Spinal cord (tissue), 10 donors: ENCODE results near the gene NEGR1. TPM values are rescaled to one million over a fixed set of nuclear protein-coding genes. Genes with fewer than 3 reads are reported as not detected.

Experiments
- DNase-seq, 6 donors: peaks; one replicate each; pipeline versions ENCODE4 v3.0.0 to v3.0.0-alpha.2; 2013 to 2015; ENCODE audit warnings: low spot score in 6 of 6, low read depth in 4 of 6
- H3K27ac ChIP-seq: one replicate; pipeline ENCODE4 v1.5.1; 2013; ENCODE audit warnings: low read depth, low read length, control low read depth
- H3K27me3 ChIP-seq: one replicate; pipeline ENCODE4 v1.6.1; 2013; ENCODE audit warnings: low read length; ENCODE audit not compliant: control insufficient read depth, insufficient read depth
- H3K36me3 ChIP-seq: one replicate; pipeline ENCODE4 v1.6.1; 2013; ENCODE audit warnings: low read length; ENCODE audit not compliant: control insufficient read depth, insufficient read depth
- H3K4me1 ChIP-seq: one replicate; pipeline ENCODE4 v1.6.1; 2013; ENCODE audit warnings: low read length; ENCODE audit not compliant: control insufficient read depth, insufficient read depth
- H3K4me3 ChIP-seq: one replicate; pipeline ENCODE4 v1.5.1; 2013; ENCODE audit warnings: low read depth, low read length, control low read depth
- H3K9me3 ChIP-seq: one replicate; pipeline ENCODE4 v1.6.1; 2013; ENCODE audit warnings: low read length; ENCODE audit not compliant: control insufficient read depth, insufficient read depth
- WGBS: methylation state at CpG from one replicate; pipeline ENCODE4 v1.1.5; 2013; ENCODE audit warnings: missing lambda C conversion rate; ENCODE audit not compliant: insufficient coverage; 5-methylcytosine and 5-hydroxymethylcytosine counted together
- polyA plus RNA-seq, 2 donors: library from polyadenylated mRNA; unstranded; fragments of 120-200 nt; gene quantifications; one replicate each; pipeline ENCODE4 v1.2.1, GENCODE V29; 2013; ENCODE audit not compliant: insufficient read length in 2 of 2
- total RNA-seq, 2 donors: library from RNA; depleted of rRNA in 1 of 2; stranded (reverse); fragments of 120-200 nt in 1 of 2; fragments of >200 nt in 1 of 2; gene quantifications; one replicate each; pipeline versions ENCODE4 v1.2.3 to v1.2.4, GENCODE V29; 2013 to 2014
- donor health status: healthy.

Gene NEGR1
- total and polyA plus RNA-seq, 4 donors = 21.4 to 88.6 (median 72.8) TPM

- Histone ChIP-seq H3K4me1 (no peaks in the 10 kb centered on the region), H3K27me3 (no peaks in the 10 kb centered on the region), H3K36me3 (no peaks in the 10 kb centered on the region), H3K9me3 (no peaks in the 10 kb centered on the region), H3K27ac (no peak overlapping the region), H3K4me3 (no peak overlapping the region)
- no peak for DNase-seq
- no CpG with 5 or more reads among the region's 2 CpGs for WGBS
Observed at GRCh38 chr1:71836904-71837303, 445.4 kb downstream of the NEGR1 start.

- H3K36me3 ChIP-seq = no peaks in the 10 kb centered on the region
- no peak overlapping the region for H3K27ac ChIP-seq
- H3K27me3 ChIP-seq = no peaks in the 10 kb centered on the region
- no peaks in the 10 kb centered on the region for H3K4me1 ChIP-seq
- no peak overlapping the region for H3K4me3 ChIP-seq
- no peaks in the 10 kb centered on the region for H3K9me3 ChIP-seq
- DNase-seq = no peak
Observed at GRCh38 chr1:71835442-71835813, 446.9 kb downstream of the NEGR1 start.

DNA sequence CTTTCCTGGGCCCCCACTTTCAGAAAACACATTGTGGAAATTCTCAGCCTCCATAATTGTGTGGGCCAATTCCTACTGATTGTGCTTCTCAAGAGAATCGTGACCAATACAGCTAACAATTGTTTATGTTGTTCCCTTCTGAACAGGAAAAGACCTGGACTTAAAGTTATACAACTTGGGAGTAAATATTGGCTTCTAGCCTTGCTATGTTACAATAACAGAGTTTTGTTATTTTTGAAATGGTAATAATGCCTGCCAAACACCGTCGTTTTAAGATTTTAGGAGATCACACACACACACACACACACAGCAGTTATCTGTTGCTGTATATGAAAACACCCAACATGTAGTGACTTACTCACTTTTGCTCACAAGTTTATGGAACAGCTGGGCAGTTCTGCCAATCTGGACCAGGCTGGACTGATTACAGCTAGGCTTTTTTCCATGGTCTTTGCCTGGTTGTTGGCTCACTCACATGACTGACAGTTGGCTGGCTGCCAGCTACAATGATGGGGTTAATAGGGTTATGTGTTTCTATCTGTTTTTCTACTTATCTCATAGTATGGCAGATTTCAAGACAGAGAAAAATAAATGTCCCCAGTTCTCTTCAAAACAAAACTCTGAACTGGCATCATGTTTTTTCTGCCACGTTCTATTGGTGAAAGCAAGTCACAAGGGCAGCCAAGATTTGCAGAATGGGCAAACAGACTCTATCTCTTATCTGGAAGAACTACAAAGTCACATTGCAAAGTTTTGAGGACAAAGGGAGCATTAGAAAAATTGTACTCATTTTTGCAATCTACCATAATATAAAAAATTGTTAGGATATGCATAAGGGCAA lies 447.5 kb downstream of the NEGR1 start:
- H3K27me3 ChIP-seq = no peaks in the 10 kb centered on the region
- DNase-seq = peak in 1 of 6 donors; percentile 52
- H3K9me3 ChIP-seq = no peaks in the 10 kb centered on the region
- no peaks in the 10 kb centered on the region for H3K4me1 ChIP-seq
- 89% methylated on average over 1 of the region's 4 CpGs for WGBS
- no peak overlapping the region for H3K27ac ChIP-seq
- no peak overlapping the region for H3K4me3 ChIP-seq
- H3K36me3 ChIP-seq = no peaks in the 10 kb centered on the region

DNA sequence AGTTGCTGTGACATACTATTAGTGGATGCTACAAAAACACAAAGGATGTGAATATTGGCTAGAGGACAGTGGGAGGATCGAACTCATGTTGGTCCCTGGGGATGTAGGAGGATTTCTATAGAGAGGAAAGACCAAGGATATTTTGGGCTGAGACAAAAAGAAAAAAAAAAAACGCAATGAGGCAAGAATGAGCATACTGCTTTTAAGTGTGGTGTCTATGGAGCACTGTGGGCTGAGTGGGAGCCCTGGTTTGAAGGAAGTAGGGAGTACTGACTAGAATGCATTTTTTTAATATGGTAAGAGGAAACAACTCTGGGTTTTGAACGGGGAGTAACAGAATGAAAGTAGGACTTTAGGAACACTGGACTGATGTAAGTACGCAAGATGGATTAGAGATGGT lies 450.7 kb downstream of the NEGR1 start:
- no peaks in the 10 kb centered on the region for H3K9me3 ChIP-seq
- no peaks in the 10 kb centered on the region for H3K27me3 ChIP-seq
- H3K4me1 ChIP-seq = peaks cover 3% of the 10 kb centered on the region
- H3K4me3 ChIP-seq = no peak overlapping the region
- no peak overlapping the region for H3K27ac ChIP-seq
- no peaks in the 10 kb centered on the region for H3K36me3 ChIP-seq
- 95% methylated on average over 4 of the region's 4 CpGs for WGBS
- DNase-seq = no peak

DNA sequence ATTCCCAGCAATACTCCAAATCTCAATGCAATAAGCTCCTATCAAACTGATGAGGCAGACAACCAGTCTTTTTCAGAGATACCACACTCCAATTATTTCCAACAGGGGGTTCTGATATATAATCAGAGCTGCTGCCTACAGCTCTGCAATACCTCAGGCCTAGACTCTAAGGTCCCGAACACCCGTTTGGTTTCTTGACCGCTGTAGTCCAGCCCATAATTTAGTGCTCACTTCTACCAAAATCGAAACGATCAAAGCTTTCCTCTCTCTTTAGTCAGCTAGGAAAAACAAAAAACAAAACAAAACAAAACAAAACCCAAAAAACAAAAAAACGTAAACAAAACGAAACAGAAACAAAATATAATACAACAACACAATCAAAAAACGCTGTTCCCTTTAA lies 453.0 kb downstream of the NEGR1 start:
- Histone ChIP-seq H3K27me3 (no peaks in the 10 kb centered on the region), H3K36me3 (no peaks in the 10 kb centered on the region), H3K9me3 (no peaks in the 10 kb centered on the region), H3K4me1 (peaks cover 3% of the 10 kb centered on the region), H3K27ac (no peak overlapping the region), H3K4me3 (no peak overlapping the region)
- DNase-seq = peak in 2 of 6 donors; percentile 17 to 23
- 65% methylated on average over 7 of the region's 8 CpGs for WGBS

GRCh38 chr1:71828431-71829012 lies 453.8 kb downstream of the NEGR1 start:
- Histone ChIP-seq H3K4me3 (no peak overlapping the region), H3K27ac (no peak overlapping the region), H3K36me3 (no peaks in the 10 kb centered on the region), H3K4me1 (peaks cover 3% of the 10 kb centered on the region), H3K27me3 (no peaks in the 10 kb centered on the region), H3K9me3 (no peaks in the 10 kb centered on the region)
- peak in 5 of 6 donors; percentile 7 to 51 (median 29) for DNase-seq
- WGBS = no CpG with 5 or more reads among the region's 3 CpGs

DNA sequence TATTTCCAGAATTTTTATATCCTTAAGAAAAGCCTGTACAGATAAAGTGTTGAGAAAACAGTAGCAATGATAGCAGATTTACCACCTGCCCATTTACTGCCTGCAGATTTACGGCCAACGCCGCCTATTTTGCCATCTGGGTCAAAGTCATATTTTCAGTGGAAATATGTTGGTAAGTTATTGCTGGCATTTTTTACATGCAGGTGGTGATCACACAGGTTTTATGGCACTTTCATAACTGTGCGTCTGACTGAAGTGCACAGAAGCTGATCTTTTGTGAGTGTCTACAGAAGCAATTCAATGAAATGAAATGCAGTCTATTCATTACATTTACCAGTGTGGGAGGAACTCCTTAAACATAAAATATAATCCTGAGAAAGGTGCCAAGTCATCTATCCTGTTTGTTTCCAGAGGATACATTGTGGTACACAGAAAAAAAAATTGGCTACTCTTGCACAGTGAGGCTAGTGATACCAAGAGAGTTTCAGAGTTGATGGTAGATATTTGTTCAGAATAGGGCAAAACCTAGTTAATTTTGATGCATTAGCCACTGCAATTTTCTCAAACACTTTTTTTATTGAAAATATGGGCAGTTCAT lies 458.5 kb downstream of the NEGR1 start:
- Histone ChIP-seq H3K27me3 (no peaks in the 10 kb centered on the region), H3K4me1 (peaks cover 2% of the 10 kb centered on the region), H3K27ac (no peak overlapping the region), H3K9me3 (no peaks in the 10 kb centered on the region), H3K36me3 (no peaks in the 10 kb centered on the region), H3K4me3 (no peak overlapping the region)
- 89% methylated on average over 3 of the region's 4 CpGs for WGBS
- peak in 1 of 6 donors; percentile 63 for DNase-seq

DNA sequence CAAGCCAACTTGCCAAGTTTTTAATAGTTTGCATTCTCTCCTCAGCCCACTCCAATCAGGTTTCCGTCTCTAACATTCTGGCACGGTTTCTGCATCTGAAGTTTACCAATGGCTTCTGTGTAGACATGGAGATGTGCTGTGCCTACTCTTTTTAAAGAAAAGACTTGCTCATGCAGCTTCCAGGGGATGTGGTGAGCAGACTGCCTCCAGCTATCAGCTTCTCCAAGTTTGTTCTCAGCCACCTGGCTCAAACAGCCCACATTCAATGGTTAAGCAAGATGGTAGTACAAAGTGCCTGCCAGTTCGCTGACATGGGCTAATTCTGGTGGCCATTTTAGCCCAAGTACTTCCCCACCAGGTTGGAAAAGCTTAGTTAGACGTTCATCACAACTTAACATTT lies 465.3 kb downstream of the NEGR1 start:
- no peaks in the 10 kb centered on the region for H3K36me3 ChIP-seq
- no peak for DNase-seq
- no peak overlapping the region for H3K27ac ChIP-seq
- no peaks in the 10 kb centered on the region for H3K4me1 ChIP-seq
- WGBS = 73% methylated on average over 2 of the region's 4 CpGs
- H3K27me3 ChIP-seq = no peaks in the 10 kb centered on the region
- no peak overlapping the region for H3K4me3 ChIP-seq
- H3K9me3 ChIP-seq = no peaks in the 10 kb centered on the region

DNA sequence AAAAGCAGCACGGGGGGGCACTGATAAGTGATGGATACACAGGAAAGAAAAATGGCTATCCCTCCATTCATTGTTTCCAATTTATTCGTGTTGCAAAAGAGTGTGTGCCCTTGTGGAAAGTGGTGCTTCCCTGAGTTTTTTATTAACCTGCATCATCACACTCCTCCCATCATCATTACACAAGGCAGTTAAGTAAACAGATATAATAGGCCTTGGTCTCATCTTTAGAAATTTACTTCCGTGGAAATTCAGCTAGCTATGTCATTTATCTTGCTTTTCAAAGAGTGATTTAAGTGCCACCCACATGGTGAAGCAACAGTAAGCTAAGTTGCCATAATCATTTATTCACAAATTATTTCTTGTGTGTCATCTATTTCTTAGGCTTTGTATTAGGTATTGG lies 473.3 kb downstream of the NEGR1 start:
- Histone ChIP-seq H3K27ac (no peak overlapping the region), H3K9me3 (no peaks in the 10 kb centered on the region), H3K27me3 (no peaks in the 10 kb centered on the region), H3K4me1 (no peaks in the 10 kb centered on the region), H3K4me3 (no peak overlapping the region), H3K36me3 (no peaks in the 10 kb centered on the region)
- no peak for DNase-seq
- WGBS = no CpG with 5 or more reads among the region's 3 CpGs

DNA sequence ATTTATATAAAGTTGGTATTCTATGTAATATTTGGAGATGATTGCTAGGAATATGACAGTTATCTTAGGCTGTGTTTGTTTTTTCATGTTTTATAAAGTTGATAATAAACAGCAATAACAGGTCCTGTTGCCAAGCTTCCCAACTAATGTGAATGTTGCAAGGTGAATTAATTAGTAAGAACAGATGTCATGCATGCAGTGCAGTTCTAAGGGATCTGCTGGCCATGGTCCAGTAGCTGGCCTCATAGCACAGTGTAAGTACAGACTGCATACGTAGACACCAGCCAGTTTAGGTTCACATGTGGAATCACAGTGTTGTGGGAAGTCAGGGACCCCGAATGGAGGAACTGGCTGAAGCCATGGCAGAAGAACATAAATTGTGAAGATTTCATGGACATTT lies 478.2 kb downstream of the NEGR1 start:
- WGBS = 80% methylated on average over 1 of the region's 2 CpGs
- H3K4me1 ChIP-seq = no peaks in the 10 kb centered on the region
- H3K27me3 ChIP-seq = no peaks in the 10 kb centered on the region
- no peak overlapping the region for H3K27ac ChIP-seq
- DNase-seq = no peak
- no peaks in the 10 kb centered on the region for H3K9me3 ChIP-seq
- H3K4me3 ChIP-seq = no peak overlapping the region
- no peaks in the 10 kb centered on the region for H3K36me3 ChIP-seq
